ENCODE results near the gene GNAT2. TPM values are rescaled to one million over a fixed set of nuclear protein-coding genes. Genes with fewer than 3 reads are reported as not detected.
"Not testable (repeated sequence)": the region's sequence is repeated elsewhere in the genome, so short reads cannot be mapped to it uniquely, and the experiment has no call there.

The GNAT2 gene
- not detected in 3 replicates for total RNA-seq
- long read RNA-seq, partial matches to known transcripts: 0 of 9 reads
- long read RNA-seq, other reads (novel, unspliced or antisense): 9 of 9 reads

- Mint-ChIP-seq H3K4me3 (ENCODE audit: unreplicated experiment) (peak within 1 kb of the TSS; percentile 99), H3K9me3 (ENCODE audit: low read depth) (no peaks in the 10 kb centered on the region), H3K27me3 (ENCODE audit: low read depth) (no peaks in the 10 kb centered on the region), H3K27ac (ENCODE audit: unreplicated experiment) (peak within 1 kb of the TSS; percentile 97), H3K36me3 (ENCODE audit: low read depth) (no peaks in the 10 kb centered on the region), H3K4me1 (ENCODE audit: low read depth) (peaks cover 52% of the 10 kb centered on the region)
- DNase-seq (ENCODE audit: low spot score): no peak
- TF ChIP-seq, protein P1, sequence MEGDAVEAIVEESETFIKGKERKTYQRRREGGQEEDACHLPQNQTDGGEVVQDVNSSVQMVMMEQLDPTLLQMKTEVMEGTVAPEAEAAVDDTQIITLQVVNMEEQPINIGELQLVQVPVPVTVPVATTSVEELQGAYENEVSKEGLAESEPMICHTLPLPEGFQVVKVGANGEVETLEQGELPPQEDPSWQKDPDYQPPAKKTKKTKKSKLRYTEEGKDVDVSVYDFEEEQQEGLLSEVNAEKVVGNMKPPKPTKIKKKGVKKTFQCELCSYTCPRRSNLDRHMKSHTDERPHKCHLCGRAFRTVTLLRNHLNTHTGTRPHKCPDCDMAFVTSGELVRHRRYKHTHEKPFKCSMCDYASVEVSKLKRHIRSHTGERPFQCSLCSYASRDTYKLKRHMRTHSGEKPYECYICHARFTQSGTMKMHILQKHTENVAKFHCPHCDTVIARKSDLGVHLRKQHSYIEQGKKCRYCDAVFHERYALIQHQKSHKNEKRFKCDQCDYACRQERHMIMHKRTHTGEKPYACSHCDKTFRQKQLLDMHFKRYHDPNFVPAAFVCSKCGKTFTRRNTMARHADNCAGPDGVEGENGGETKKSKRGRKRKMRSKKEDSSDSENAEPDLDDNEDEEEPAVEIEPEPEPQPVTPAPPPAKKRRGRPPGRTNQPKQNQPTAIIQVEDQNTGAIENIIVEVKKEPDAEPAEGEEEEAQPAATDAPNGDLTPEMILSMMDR (IDR thresholded peaks at IDR 0.05): no peak
Measured at GRCh38 chr1:109619576-109620400, at the start of gene GNAT2, which contains the start of gene AMPD2. GNAT2 (minus strand) TSS chr1:109619616; CDS start chr1:109612870, 6,746 bp downstream. AMPD2 (plus strand) TSS chr1:109619837; CDS start chr1:109621176, 1,339 bp downstream.

DNA sequence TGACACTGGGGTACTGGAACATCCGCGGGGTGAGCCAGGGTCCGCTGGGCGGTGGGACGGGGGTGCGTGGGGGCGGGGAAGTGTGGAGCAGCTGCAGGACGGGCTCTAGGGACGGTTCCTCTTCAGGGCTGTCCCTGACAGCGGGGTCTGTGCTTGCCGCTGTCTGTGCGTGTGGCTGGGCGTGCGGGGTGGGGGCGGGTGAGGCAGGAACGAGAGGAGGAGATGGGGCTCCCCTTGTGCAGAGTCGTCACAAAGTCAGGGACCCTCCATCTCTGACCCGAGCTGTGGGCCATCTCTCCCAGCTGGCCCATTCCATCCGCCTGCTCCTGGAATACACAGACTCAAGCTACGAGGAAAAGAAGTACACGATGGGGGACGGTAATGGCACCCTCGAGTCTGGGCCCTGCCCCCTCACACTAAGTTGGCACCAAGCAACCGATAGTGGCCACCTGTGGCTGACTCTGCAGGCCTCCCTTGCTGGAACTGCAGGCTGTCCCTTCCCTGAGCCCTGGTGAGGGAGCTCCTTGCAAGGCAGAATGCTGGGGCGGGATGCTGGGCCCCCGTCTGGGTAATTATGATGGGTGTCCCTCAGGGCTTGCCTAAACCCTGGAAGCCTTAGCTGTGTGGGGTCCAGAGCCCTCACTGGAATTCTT lies 48.8 kb upstream of the GNAT2 start:
- TF ChIP-seq, protein P1 (IDR thresholded peaks at IDR 0.05): no peak
- H3K36me3 Mint-ChIP-seq (ENCODE audit: low read depth): peaks cover 3% of the 10 kb centered on the region
- DNase-seq (ENCODE audit: low spot score): no peak
- peak overlapping the region; percentile 77 for H3K4me3 Mint-ChIP-seq (ENCODE audit: unreplicated experiment)
- peaks cover 16% of the 10 kb centered on the region for H3K4me1 Mint-ChIP-seq (ENCODE audit: low read depth)
- H3K9me3 Mint-ChIP-seq (ENCODE audit: low read depth): no peaks in the 10 kb centered on the region
- no peaks in the 10 kb centered on the region for H3K27me3 Mint-ChIP-seq (ENCODE audit: low read depth)
- H3K27ac Mint-ChIP-seq (ENCODE audit: unreplicated experiment): no peak overlapping the region

- H3K27ac Mint-ChIP-seq (ENCODE audit: unreplicated experiment): peak within 1 kb of the TSS; percentile 24
- no peak for DNase-seq (ENCODE audit: low spot score)
- peak within 1 kb of the TSS; percentile 77 for H3K4me3 Mint-ChIP-seq (ENCODE audit: unreplicated experiment)
- H3K36me3 Mint-ChIP-seq (ENCODE audit: low read depth): peaks cover 1% of the 10 kb centered on the region
- H3K9me3 Mint-ChIP-seq (ENCODE audit: low read depth): no peaks in the 10 kb centered on the region
- peaks cover 16% of the 10 kb centered on the region for H3K4me1 Mint-ChIP-seq (ENCODE audit: low read depth)
- no peaks in the 10 kb centered on the region for H3K27me3 Mint-ChIP-seq (ENCODE audit: low read depth)
- TF ChIP-seq, protein P1 (IDR thresholded peaks at IDR 0.05): no peak
Measured at GRCh38 chr1:109667452-109668122, 48.2 kb upstream of the GNAT2 start, which contains the start of gene GSTM2. GSTM2 (plus strand) TSS chr1:109668057; CDS start chr1:109668116, 59 bp downstream.

DNA sequence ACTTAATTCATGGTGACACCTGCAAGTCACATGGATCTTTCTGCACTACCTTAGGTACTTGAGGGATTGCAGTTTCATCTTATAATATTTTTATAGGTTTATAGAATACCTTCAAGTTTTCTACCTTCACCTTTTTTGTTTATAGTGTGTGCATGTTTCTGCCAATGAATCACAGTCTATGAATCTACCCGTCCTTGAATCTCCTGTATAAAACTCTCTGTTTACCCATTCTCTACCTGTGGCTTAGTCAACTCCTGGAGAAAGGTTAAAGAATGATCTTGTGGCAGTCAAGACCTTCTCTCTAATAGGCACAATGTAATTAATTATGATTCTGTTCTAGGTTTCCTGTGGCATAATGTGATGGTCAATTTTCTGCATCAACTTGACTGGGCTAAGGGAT lies 45.3 kb upstream of the GNAT2 start:
- Mint-ChIP-seq H3K4me1 (ENCODE audit: low read depth) (peaks cover 16% of the 10 kb centered on the region), H3K36me3 (ENCODE audit: low read depth) (peaks cover 2% of the 10 kb centered on the region), H3K27ac (ENCODE audit: unreplicated experiment) (no peak overlapping the region), H3K4me3 (ENCODE audit: unreplicated experiment) (no peak overlapping the region), H3K27me3 (ENCODE audit: low read depth) (no peaks in the 10 kb centered on the region), H3K9me3 (ENCODE audit: low read depth) (no peaks in the 10 kb centered on the region)
- DNase-seq (ENCODE audit: low spot score): no peak
- TF ChIP-seq, protein P1 (IDR thresholded peaks at IDR 0.05): no peak

- Mint-ChIP-seq H3K36me3 (ENCODE audit: low read depth) (peaks cover 1% of the 10 kb centered on the region), H3K9me3 (ENCODE audit: low read depth) (no peaks in the 10 kb centered on the region), H3K27ac (ENCODE audit: unreplicated experiment) (no peak overlapping the region), H3K27me3 (ENCODE audit: low read depth) (no peaks in the 10 kb centered on the region), H3K4me3 (ENCODE audit: unreplicated experiment) (no peak overlapping the region), H3K4me1 (ENCODE audit: low read depth) (peaks cover 14% of the 10 kb centered on the region)
- TF ChIP-seq, protein P1 (IDR thresholded peaks at IDR 0.05): no peak
- peak; percentile 21 for DNase-seq (ENCODE audit: low spot score)
Measured at GRCh38 chr1:109661391-109661790, 42.0 kb upstream of the GNAT2 start.

GRCh38 chr1:109660691-109661026 lies 41.2 kb upstream of the GNAT2 start:
- not testable (repeated sequence) for H3K9me3 Mint-ChIP-seq (ENCODE audit: low read depth); H3K36me3 Mint-ChIP-seq (ENCODE audit: low read depth); H3K27me3 Mint-ChIP-seq (ENCODE audit: low read depth)

More at GRCh38 chr1:109660691-109661026, 41.2 kb upstream of the GNAT2 start:
- not testable (repeated sequence) for H3K4me3 Mint-ChIP-seq (ENCODE audit: unreplicated experiment); H3K27ac Mint-ChIP-seq (ENCODE audit: unreplicated experiment); DNase-seq (ENCODE audit: low spot score)
- H3K4me1 Mint-ChIP-seq (ENCODE audit: low read depth): peaks cover 20% of the 10 kb centered on the region

Measured in chondrocyte (in vitro differentiated cells).